Measurements from ENCODE around the gene HOXA13.

Gene HOXA13

GRCh38 chr7:27174874-27175625, 24.8 kb downstream of the HOXA13 start:
- Histone ChIP-seq H3K27ac (ENCODE audit: low read depth, low read length, poor library complexity, severe bottlenecking) (no peak overlapping the region), H3K4me3 (ENCODE audit: low read depth, low read length, poor library complexity, severe bottlenecking) (no peak overlapping the region), H3K36me3 (ENCODE audit: insufficient read depth, low read length) (no peaks in the 10 kb centered on the region), H2AFZ (ENCODE audit: low read length) (no peak overlapping the region), H3F3A (ENCODE audit: insufficient read depth, low read length) (no peaks in the 10 kb centered on the region), H3K9ac (ENCODE audit: low read length) (no peak overlapping the region), H3K4me1 (ENCODE audit: insufficient read depth, low read length, severe bottlenecking) (peaks cover 16% of the 10 kb centered on the region), H3K79me2 (ENCODE audit: insufficient read depth, low read length) (no peaks in the 10 kb centered on the region), H3K9me3 (ENCODE audit: low read length) (no peaks in the 10 kb centered on the region), H3K4me2 (ENCODE audit: low read length) (no peak overlapping the region), H3K9me2 (ENCODE audit: low read depth, low read length) (no peaks in the 10 kb centered on the region), H4K20me1 (ENCODE audit: insufficient read depth, low read length) (no peaks in the 10 kb centered on the region), H3K27me3 (ENCODE audit: insufficient read depth, low read length) (peaks cover 9% of the 10 kb centered on the region; the same call in 1 of the 2 replicates)
- TF ChIP-seq CTCF (IDR thresholded peaks at IDR 0.05; ENCODE audit: low read length) (no peak), EZH2 (IDR thresholded peaks at IDR 0.05; ENCODE audit: borderline replicate concordance, low read length) (no peak)

GRCh38 chr7:27173956-27174873, 25.7 kb downstream of the HOXA13 start, which contains the start of gene HOXA10:
HOXA10 (minus strand) TSS chr7:27174320; CDS start chr7:27174306, 14 bp downstream.
- Histone ChIP-seq H3K27ac (ENCODE audit: low read depth, low read length, poor library complexity, severe bottlenecking) (no peak within 1 kb of the TSS), H2AFZ (ENCODE audit: low read length) (peak within 1 kb of the TSS; percentile 13; the same call in 1 of the 2 replicates), H3K79me2 (ENCODE audit: insufficient read depth, low read length) (no peaks in the 10 kb centered on the region), H3K27me3 (ENCODE audit: insufficient read depth, low read length) (peaks cover 9% of the 10 kb centered on the region; the same call in 1 of the 2 replicates), H4K20me1 (ENCODE audit: insufficient read depth, low read length) (no peaks in the 10 kb centered on the region), H3K9ac (ENCODE audit: low read length) (peak within 1 kb of the TSS; percentile 61), H3K9me2 (ENCODE audit: low read depth, low read length) (no peaks in the 10 kb centered on the region), H3K4me3 (ENCODE audit: low read depth, low read length, poor library complexity, severe bottlenecking) (peak within 1 kb of the TSS; percentile 67), H3K4me2 (ENCODE audit: low read length) (peak within 1 kb of the TSS; percentile 90), H3F3A (ENCODE audit: insufficient read depth, low read length) (no peaks in the 10 kb centered on the region), H3K9me3 (ENCODE audit: low read length) (no peaks in the 10 kb centered on the region), H3K4me1 (ENCODE audit: insufficient read depth, low read length, severe bottlenecking) (peaks cover 16% of the 10 kb centered on the region), H3K36me3 (ENCODE audit: insufficient read depth, low read length) (no peaks in the 10 kb centered on the region)
- TF ChIP-seq CTCF (IDR thresholded peaks at IDR 0.05; ENCODE audit: low read length) (no peak), EZH2 (IDR thresholded peaks at IDR 0.05; ENCODE audit: borderline replicate concordance, low read length) (no peak)

GRCh38 chr7:27173511-27173955, 26.4 kb downstream of the HOXA13 start:
- H3K27ac ChIP-seq (ENCODE audit: low read depth, low read length, poor library complexity, severe bottlenecking), result no peak overlapping the region
- H3K79me2 ChIP-seq (ENCODE audit: insufficient read depth, low read length), result no peaks in the 10 kb centered on the region
- no peaks in the 10 kb centered on the region for H3K9me3 ChIP-seq (ENCODE audit: low read length)
- H3K9ac ChIP-seq (ENCODE audit: low read length), result peak overlapping the region; percentile 61
- peaks cover 16% of the 10 kb centered on the region for H3K4me1 ChIP-seq (ENCODE audit: insufficient read depth, low read length, severe bottlenecking)
- H3K27me3 ChIP-seq (ENCODE audit: insufficient read depth, low read length), result peaks cover 9% of the 10 kb centered on the region; the same call in 1 of the 2 replicates
- H4K20me1 ChIP-seq (ENCODE audit: insufficient read depth, low read length), result no peaks in the 10 kb centered on the region
- H3F3A ChIP-seq (ENCODE audit: insufficient read depth, low read length), result no peaks in the 10 kb centered on the region
- peak overlapping the region; percentile 90 for H3K4me2 ChIP-seq (ENCODE audit: low read length)
- H3K9me2 ChIP-seq (ENCODE audit: low read depth, low read length), result no peaks in the 10 kb centered on the region
- peak overlapping the region; percentile 13; the same call in 1 of the 2 replicates for H2AFZ ChIP-seq (ENCODE audit: low read length)
- no peak for TF ChIP-seq CTCF (IDR thresholded peaks at IDR 0.05; ENCODE audit: low read length)
- no peak for TF ChIP-seq EZH2 (IDR thresholded peaks at IDR 0.05; ENCODE audit: borderline replicate concordance, low read length)
- peak overlapping the region; percentile 67 for H3K4me3 ChIP-seq (ENCODE audit: low read depth, low read length, poor library complexity, severe bottlenecking)
- H3K36me3 ChIP-seq (ENCODE audit: insufficient read depth, low read length), result no peaks in the 10 kb centered on the region

Measured in OCI-LY1 (cell line).